Endothelial cell of umbilical vein (primary cell): ENCODE data around the gene TMIE. TPM values are rescaled to one million over a fixed set of nuclear protein-coding genes. Genes with fewer than 3 reads are reported as not detected.

ENCODE experiments used
- BruUV-seq: library from RNA; stranded (reverse); fragments of 400-500 nt; replicated peaks from 2 replicates; lab custom pipeline; 2021; lab: Mats Ljungman, UMichigan
- CTCF ChIA-PET: fragments of 300-600, 350-600 bp; sonication (Branson Sonifier 250); formaldehyde crosslinking; loops from one replicate; lab custom pipeline; 2021; ENCODE audit warnings: antibody characterized with exemption, inconsistent platforms; lab: Charles Lee
- POLR2A ChIA-PET: fragments of 300-600, 350-600 bp; sonication (Branson Sonifier 250); formaldehyde crosslinking; loops from one replicate; lab custom pipeline; 2021; ENCODE audit warnings: antibody characterized with exemption, inconsistent platforms; lab: Charles Lee
- DNase-seq: peaks from one replicate; pipeline ENCODE4 v3.0.0-alpha.2; 2011; ENCODE audit warnings: low read depth, low spot score
- FAIRE-seq: peaks from 2 replicates; lab custom pipeline; 2011; peaks lifted over from hg19 to GRCh38; lab: Jason Lieb, UNC
- H2AFZ ChIP-seq: 2 replicates; pipeline ENCODE4 v1.6.0; 2012; ENCODE audit warnings: low read depth, low read length, control low read depth, inconsistent platforms
- H3K27ac ChIP-seq: 2 replicates; pipeline ENCODE4 v1.5.1; 2011; ENCODE audit warnings: low read depth, mild to moderate bottlenecking, control low read depth, low read length, moderate library complexity; ENCODE audit not compliant: insufficient read depth
- H3K27me3 ChIP-seq, 2 experiments: 2 replicates each; pipeline versions ENCODE4 v1.6.0 to v1.6.1; 2011; ENCODE audit warnings: low read length in 2 of 2, mixed read lengths in 1 of 2; ENCODE audit not compliant: control insufficient read depth in 2 of 2, insufficient read depth in 2 of 2
- H3K36me3 ChIP-seq, 2 experiments: 2 replicates in 1 of 2; 3 replicates in 1 of 2; pipeline ENCODE4 v1.5.1; 2011; ENCODE audit warnings: low read length in 2 of 2, mild to moderate bottlenecking in 1 of 2, moderate library complexity in 1 of 2; ENCODE audit not compliant: control insufficient read depth in 2 of 2, insufficient read depth in 2 of 2; ENCODE audit errors: extremely low read depth in 1 of 2
- H3K4me1 ChIP-seq: 3 replicates; pipeline ENCODE4 v1.5.1; 2011; ENCODE audit warnings: mild to moderate bottlenecking, low read length; ENCODE audit not compliant: control insufficient read depth, insufficient read depth; ENCODE audit errors: extremely low read depth
- H3K4me2 ChIP-seq: 2 replicates; pipeline ENCODE4 v1.6.1; 2011; ENCODE audit warnings: low read length, control low read depth, mixed read lengths; ENCODE audit not compliant: insufficient read depth
- H3K4me3 ChIP-seq, 3 experiments: fragments of 200-600 bp in 1 of 3; sonication (generic), shearing (Covaris generic) in 1 of 3; replicated peaks in 1 of 3; 2 replicates each; pipeline ENCODE4 v1.5.1; 2011 to 2016; ENCODE audit warnings: control low read depth in 3 of 3, low read length in 3 of 3, mild to moderate bottlenecking in 2 of 3, inconsistent platforms in 1 of 3, low read depth in 1 of 3, moderate library complexity in 1 of 3; ENCODE audit not compliant: insufficient read depth in 1 of 3
- H3K79me2 ChIP-seq: 2 replicates; pipeline ENCODE4 v1.6.0; 2012; ENCODE audit warnings: low read length, inconsistent platforms; ENCODE audit not compliant: control insufficient read depth, insufficient read depth
- H3K9ac ChIP-seq: replicated peaks from 2 replicates; pipeline ENCODE3; 2011; ENCODE audit warnings: low read length, control low read depth; ENCODE audit not compliant: insufficient read depth; ENCODE audit errors: extremely low read depth
- H3K9me1 ChIP-seq: replicated peaks from 3 replicates; pipeline ENCODE4 v1.6.0; 2011; ENCODE audit warnings: mild to moderate bottlenecking, low read length; ENCODE audit not compliant: control insufficient read depth, insufficient read depth; ENCODE audit errors: extremely low read depth
- H3K9me3 ChIP-seq: replicated peaks from 2 replicates; pipeline ENCODE4 v1.5.1; 2012; ENCODE audit warnings: low read length, inconsistent platforms; ENCODE audit not compliant: control insufficient read depth, insufficient read depth
- H4K20me1 ChIP-seq: replicated peaks from 2 replicates; pipeline ENCODE3; 2011; ENCODE audit warnings: mild to moderate bottlenecking, low read length; ENCODE audit not compliant: control insufficient read depth, insufficient read depth; ENCODE audit errors: extremely low read depth
- EZH2 ChIP-seq: IDR thresholded peaks from 2 replicates; pipeline ENCODE4 v1.6.1; 2012; ENCODE audit warnings: borderline replicate concordance, low read depth, mild to moderate bottlenecking, moderate library complexity, low read length, inconsistent platforms; ENCODE audit not compliant: severe bottlenecking
- FOS ChIP-seq: IDR thresholded peaks from 2 replicates; pipeline ENCODE4 v1.6.1; 2011; ENCODE audit warnings: mild to moderate bottlenecking, low read length, moderate library complexity, borderline replicate concordance; ENCODE audit not compliant: insufficient read depth
- GATA2 ChIP-seq: IDR thresholded peaks from 2 replicates; pipeline ENCODE4 v1.7.0; 2011; ENCODE audit warnings: low read depth, mild to moderate bottlenecking, moderate library complexity, mixed read lengths, low read length; ENCODE audit not compliant: insufficient read length, insufficient read depth
- JUN ChIP-seq: IDR thresholded peaks from 2 replicates; pipeline ENCODE4 v1.6.1; 2011; ENCODE audit warnings: borderline replicate concordance, low read depth; ENCODE audit not compliant: insufficient read length, insufficient read depth
- MAX ChIP-seq: IDR thresholded peaks from 2 replicates; pipeline ENCODE4 v1.6.1; 2011; ENCODE audit not compliant: insufficient read depth, insufficient read length
- MYC ChIP-seq: IDR thresholded peaks from one replicate; pipeline ENCODE4 v1.6.1; 2011; ENCODE audit warnings: mild to moderate bottlenecking, low read depth, low read length
- POLR2A ChIP-seq: IDR thresholded peaks from 2 replicates; pipeline ENCODE4 v1.6.1; 2012; ENCODE audit warnings: low read depth, mild to moderate bottlenecking, control low read depth, low read length
- POLR2AphosphoS5 ChIP-seq: IDR thresholded peaks from 2 replicates; pipeline ENCODE4 v1.6.1; 2012; ENCODE audit warnings: low read depth, mild to moderate bottlenecking, control low read depth, low read length, moderate library complexity; ENCODE audit not compliant: insufficient read depth
- dilution Hi-C: fragments of 300-500 bp; cut with MboI; formaldehyde crosslinking; loops from one replicate; pipeline ENCODE4 v1.15.0; 2019; ENCODE audit warnings: low sequenced_read_pairs; ENCODE audit not compliant: extremely low pct_ligation_motif_present
- intact Hi-C: fragments of 100-400 bp; cut with micrococcal nuclease; formaldehyde crosslinking; loops from one replicate; pipeline ENCODE4 v1.10.0; 2022
- polyA plus RNA-seq, 4 experiments: library from polyadenylated mRNA; depleted of rRNA in 3 of 4; stranded (reverse) in 3 of 4; unstranded in 1 of 4; fragments of >200 nt; gene quantifications; 2 replicates each; pipeline versions ENCODE4 v1.2.1 to v1.2.3, GENCODE V29; 2011 to 2012; ENCODE audit warnings: missing spikeins in 1 of 4
- total RNA-seq: library from RNA; stranded (reverse); gene quantifications from 2 replicates; pipeline ENCODE4 v1.2.3, GENCODE V29; 2021
- TF ChIP-seq, protein P1 (sequence below), 2 donors: IDR thresholded peaks; 1 replicate in 1 of 2; 2 replicates in 1 of 2; pipeline ENCODE4 v1.5.1; 2011; ENCODE audit warnings: low read length in 2 of 2, mild to moderate bottlenecking in 2 of 2, moderate library complexity in 2 of 2, control low read depth in 1 of 2, inconsistent platforms in 1 of 2, low read depth in 1 of 2; ENCODE audit not compliant: insufficient read depth in 1 of 2; ENCODE audit errors: extremely low read depth in 1 of 2

Gene TMIE
- total and polyA plus RNA-seq, 2 donors (not counting 3 experiments of a cell fraction or from before 2014, with no cell fraction given) = 0.15 to 0.27 TPM

DNA sequence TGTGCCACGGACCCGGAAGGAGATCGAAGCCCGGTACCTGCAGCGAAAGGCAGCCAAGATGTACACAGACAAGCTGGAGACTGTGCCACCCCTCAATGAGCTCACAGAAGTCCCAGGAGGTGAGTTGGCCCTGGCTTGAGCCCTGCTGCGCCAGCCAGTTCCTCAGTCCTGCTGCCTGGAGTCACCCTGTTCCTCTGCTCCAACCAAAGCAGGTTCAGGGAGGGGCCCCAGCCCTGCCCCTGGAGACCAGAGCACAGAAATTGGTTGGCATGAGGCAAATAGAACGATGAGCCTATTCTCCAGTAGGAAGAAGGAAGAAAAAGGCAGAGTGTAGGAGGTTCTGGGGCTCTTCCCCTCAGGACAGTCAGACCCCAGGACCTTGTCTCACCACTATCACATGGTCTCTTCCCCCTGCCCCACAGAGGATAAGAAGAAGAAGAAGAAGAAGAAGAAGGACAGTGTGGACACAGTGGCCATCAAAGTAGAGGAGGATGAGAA lies 8.0 kb downstream of the TMIE start:
- H3K4me1 ChIP-seq = peaks cover 11% of the 10 kb centered on the region
- ChIA-PET CTCF (interaction anchor here (1.1 to 4.2 kb wide), 7 partner anchors 9 to 200 kb away, joined by 3 to 27 read pairs (median 4); partner anchors contain the start of gene PRSS50), POLR2A (no interaction called here)
- FAIRE-seq (no peak), DNase-seq (no peak)
- no peaks in the 10 kb centered on the region for H3K9me1 ChIP-seq
- no peaks in the 10 kb centered on the region for H3K36me3 ChIP-seq
- H3K9me3 ChIP-seq = no peaks in the 10 kb centered on the region
- no peaks in the 10 kb centered on the region for H4K20me1 ChIP-seq
- H3K27ac ChIP-seq = no peak overlapping the region
- TF ChIP-seq MYC (no peak), EZH2 (no peak), FOS (no peak), POLR2A (no peak), GATA2 (no peak), POLR2AphosphoS5 (no peak), MAX (no peak), JUN (no peak)
- TF ChIP-seq, protein P1, sequence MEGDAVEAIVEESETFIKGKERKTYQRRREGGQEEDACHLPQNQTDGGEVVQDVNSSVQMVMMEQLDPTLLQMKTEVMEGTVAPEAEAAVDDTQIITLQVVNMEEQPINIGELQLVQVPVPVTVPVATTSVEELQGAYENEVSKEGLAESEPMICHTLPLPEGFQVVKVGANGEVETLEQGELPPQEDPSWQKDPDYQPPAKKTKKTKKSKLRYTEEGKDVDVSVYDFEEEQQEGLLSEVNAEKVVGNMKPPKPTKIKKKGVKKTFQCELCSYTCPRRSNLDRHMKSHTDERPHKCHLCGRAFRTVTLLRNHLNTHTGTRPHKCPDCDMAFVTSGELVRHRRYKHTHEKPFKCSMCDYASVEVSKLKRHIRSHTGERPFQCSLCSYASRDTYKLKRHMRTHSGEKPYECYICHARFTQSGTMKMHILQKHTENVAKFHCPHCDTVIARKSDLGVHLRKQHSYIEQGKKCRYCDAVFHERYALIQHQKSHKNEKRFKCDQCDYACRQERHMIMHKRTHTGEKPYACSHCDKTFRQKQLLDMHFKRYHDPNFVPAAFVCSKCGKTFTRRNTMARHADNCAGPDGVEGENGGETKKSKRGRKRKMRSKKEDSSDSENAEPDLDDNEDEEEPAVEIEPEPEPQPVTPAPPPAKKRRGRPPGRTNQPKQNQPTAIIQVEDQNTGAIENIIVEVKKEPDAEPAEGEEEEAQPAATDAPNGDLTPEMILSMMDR (IDR thresholded peaks at IDR 0.05; ENCODE audit: extremely low read depth in 1 of 2, insufficient read depth in 1 of 2, low read depth in 1 of 2, low read length in 2 of 2) = no peak
- dilution Hi-C loops = no loop called here
- no peak overlapping the region for H3K9ac ChIP-seq
- no TSS peak for BruUV-seq
- intact Hi-C loops = loop anchor here (5.0 to 10.0 kb wide), 3 partner anchors 286 to 666 kb away; no protein-coding TSS in a partner anchor
- no peaks in the 10 kb centered on the region for H3K79me2 ChIP-seq
- no peak overlapping the region for H2AFZ ChIP-seq
- no peaks in the 10 kb centered on the region for H3K27me3 ChIP-seq
- H3K4me3 ChIP-seq = no peak overlapping the region
- H3K4me2 ChIP-seq = no peak overlapping the region
